Urothelium cell line (cell line): ENCODE data around the gene PASK.

Experiments used
- DNase-seq: peaks from one replicate; pipeline ENCODE4 v3.0.0; 2011; ENCODE audit warnings: low spot score, mixed read lengths
- FAIRE-seq: peaks from 2 replicates; lab custom pipeline; 2011; peaks lifted over from hg19 to GRCh38; lab: Jason Lieb, UNC

PASK gene

GRCh38 chr2:241068942-241069810 lies 80.1 kb downstream of the PASK start:
- DNase-seq (no peak), FAIRE-seq (no peak)

DNA sequence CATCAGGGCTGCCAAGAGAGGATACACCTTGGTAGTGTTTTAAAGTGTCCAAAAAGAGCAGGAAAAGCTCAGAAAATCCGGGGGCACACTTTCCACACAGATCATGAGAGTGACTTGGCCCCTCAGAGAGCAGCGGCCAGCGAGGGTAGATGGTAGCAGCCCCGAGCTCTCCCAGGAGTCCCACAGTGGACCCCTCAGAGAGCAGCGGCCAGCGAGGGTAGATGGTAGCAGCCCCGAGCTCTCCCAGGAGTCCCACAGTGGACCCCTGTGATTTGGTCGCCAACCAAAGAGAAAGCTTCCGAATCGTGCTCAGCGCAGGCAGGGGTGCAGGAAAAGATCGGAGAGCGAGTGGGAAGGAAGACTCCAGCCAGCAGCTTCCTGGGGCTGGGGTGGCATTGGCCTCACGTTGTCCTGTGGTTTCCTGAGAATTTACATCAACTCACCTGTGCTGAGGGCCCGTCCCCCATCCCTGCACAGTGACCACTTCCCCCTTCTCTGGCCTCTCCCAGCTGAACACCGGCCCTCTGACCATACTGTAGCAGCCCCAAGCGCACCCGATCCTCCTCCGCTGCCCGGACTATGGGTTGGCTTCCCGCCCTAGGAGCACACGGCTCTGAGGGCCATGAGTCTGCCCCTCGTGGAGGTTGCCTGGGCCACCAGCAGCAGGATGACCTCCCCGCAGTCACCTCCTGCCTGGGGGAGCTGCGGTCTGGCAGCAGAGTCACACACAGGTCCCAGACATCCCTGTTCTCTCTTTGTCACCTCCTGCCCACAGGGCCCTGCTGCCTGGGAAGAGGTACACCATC lies 80.9 kb downstream of the PASK start:
- FAIRE-seq: no peak
- DNase-seq: no peak

DNA sequence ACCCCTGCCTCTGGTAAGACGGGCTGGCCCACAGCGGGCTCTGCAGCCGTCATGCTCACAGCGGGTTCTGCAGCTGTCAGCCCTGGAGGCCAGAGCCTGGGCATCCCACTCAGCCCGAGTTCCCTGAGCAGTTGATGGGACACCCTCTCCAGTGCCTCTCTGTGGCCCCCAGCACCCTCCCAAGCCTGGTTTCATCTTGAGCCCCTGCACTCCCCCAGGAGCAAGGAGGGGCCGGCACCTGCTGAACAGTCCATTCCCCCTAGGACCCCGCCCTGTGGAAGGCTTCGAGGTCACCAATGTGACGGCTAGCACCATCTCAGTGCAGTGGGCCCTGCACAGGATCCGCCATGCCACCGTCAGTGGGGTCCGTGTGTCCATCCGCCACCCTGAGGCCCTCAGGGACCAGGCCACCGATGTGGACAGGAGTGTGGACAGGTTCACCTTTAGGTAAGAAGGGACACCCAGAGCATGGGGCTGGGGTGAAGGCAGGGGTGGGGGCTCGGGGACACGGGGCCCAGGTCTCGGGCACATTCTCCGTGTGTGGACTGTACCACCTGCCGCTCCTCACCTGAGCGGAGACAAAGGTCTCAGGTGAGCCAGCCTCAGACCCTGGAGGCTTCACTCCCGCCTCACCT lies 81.7 kb downstream of the PASK start:
- FAIRE-seq (no peak), DNase-seq (no peak)

GRCh38 chr2:241066893-241067341 lies 82.4 kb downstream of the PASK start:
- no peak for FAIRE-seq

GRCh38 chr2:241066171-241066892 lies 82.9 kb downstream of the PASK start:
- FAIRE-seq: no peak
- no peak for DNase-seq

More at GRCh38 chr2:241066893-241067341, 82.4 kb downstream of the PASK start:
- DNase-seq: peak; percentile 53

GRCh38 chr2:241065355-241065803 lies 83.9 kb downstream of the PASK start:
- FAIRE-seq: no peak
- DNase-seq: no peak

- no peak for DNase-seq
- no peak for FAIRE-seq
Observed at GRCh38 chr2:241064802-241065354, 84.4 kb downstream of the PASK start.

- no peak for DNase-seq
- no peak for FAIRE-seq
Observed at GRCh38 chr2:241064008-241064801, 85.1 kb downstream of the PASK start.

DNA sequence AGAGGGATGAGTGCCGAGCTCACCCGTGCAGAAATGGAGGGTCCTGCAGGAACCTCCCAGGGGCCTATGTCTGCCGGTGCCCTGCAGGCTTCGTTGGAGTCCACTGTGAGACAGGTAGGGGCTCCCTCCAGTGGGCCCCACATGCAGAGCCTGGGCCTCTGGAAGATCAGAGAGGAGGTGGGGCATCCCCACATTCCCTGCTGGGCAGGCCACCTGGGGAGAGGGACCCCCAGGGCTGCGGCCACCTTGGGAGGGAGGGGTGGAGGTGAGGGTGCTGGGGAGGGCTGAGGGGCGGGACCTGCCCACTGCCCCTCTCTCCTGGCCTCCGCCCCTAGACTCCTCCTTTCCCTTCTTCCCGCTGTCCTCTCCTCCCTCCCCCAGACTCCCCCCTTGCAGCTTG lies 85.7 kb downstream of the PASK start:
- no peak for FAIRE-seq
- no peak for DNase-seq

GRCh38 chr2:241063093-241063551 lies 86.2 kb downstream of the PASK start:
- FAIRE-seq: no peak
- no peak for DNase-seq

- FAIRE-seq: no peak
- no peak for DNase-seq
Observed at GRCh38 chr2:241062389-241063092, 86.7 kb downstream of the PASK start.

GRCh38 chr2:241061275-241061674 lies 88.0 kb downstream of the PASK start:
- DNase-seq (no peak), FAIRE-seq (no peak)
